Adrenal gland (tissue), 5 donors: ENCODE results near the gene UBE2M.

Experiments used
- POLR2A ChIP-seq, 2 donors: fragments of 450-650 bp; IDR thresholded peaks; one replicate each; pipeline ENCODE4 v1.6.1; 2017; ENCODE audit warnings: antibody characterized with exemption in 2 of 2, mild to moderate bottlenecking in 2 of 2, moderate library complexity in 1 of 2
- TF ChIP-seq, protein P1 (sequence below), 6 experiments: fragments of 450-650 bp in 4 of 6; fragments of 200-600 bp in 2 of 6; sonication (generic) in 1 of 6; IDR thresholded peaks; 1 replicate in 5 of 6; 2 replicates in 1 of 6; pipeline versions ENCODE4 v1.5.1 to v1.8.0; 2016 to 2021; ENCODE audit warnings: antibody characterized with exemption in 6 of 6, mild to moderate bottlenecking in 2 of 6, moderate library complexity in 1 of 6
- donor health status: DM: no; HTN: no; CAD: no.

DNA sequence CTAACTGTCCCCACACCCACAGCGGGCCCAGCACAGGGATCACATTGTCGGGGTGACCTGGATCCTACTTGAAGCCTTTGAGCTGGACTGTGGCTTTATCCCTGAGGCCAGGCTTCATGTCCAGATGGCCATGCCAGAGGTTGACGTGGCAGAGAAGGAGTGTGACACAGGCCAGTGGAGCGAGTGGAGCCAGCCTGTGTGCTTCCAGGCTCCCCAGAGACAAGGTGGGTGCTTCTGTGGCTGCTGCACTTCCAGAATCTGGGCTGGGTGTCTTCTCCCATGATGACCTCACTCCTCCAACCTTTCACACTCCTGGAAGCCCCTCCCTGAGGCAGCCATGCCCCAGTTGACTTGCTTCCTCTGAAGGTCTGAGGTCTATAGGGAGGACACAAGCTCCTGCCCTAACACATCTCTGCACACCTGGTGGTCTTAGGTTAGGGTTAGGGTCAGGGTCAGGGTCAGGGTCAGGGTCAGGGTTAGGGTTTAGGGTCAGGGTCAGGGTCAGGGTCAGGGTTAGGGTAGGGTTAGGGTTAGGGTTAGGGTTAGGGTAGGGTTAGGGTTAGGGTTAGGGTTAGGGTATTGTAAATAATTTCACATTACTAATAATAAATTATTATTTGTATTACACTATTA, 27.8 kb upstream of the UBE2M start:
- no peak for TF ChIP-seq POLR2A (IDR thresholded peaks at IDR 0.05)
- TF ChIP-seq, protein P1, sequence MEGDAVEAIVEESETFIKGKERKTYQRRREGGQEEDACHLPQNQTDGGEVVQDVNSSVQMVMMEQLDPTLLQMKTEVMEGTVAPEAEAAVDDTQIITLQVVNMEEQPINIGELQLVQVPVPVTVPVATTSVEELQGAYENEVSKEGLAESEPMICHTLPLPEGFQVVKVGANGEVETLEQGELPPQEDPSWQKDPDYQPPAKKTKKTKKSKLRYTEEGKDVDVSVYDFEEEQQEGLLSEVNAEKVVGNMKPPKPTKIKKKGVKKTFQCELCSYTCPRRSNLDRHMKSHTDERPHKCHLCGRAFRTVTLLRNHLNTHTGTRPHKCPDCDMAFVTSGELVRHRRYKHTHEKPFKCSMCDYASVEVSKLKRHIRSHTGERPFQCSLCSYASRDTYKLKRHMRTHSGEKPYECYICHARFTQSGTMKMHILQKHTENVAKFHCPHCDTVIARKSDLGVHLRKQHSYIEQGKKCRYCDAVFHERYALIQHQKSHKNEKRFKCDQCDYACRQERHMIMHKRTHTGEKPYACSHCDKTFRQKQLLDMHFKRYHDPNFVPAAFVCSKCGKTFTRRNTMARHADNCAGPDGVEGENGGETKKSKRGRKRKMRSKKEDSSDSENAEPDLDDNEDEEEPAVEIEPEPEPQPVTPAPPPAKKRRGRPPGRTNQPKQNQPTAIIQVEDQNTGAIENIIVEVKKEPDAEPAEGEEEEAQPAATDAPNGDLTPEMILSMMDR (IDR thresholded peaks at IDR 0.05): no peak
